ENCODE results near the gene NFE2L1. TPM values are rescaled to one million over a fixed set of nuclear protein-coding genes. Genes with fewer than 3 reads are reported as not detected.

NFE2L1 gene
- total RNA-seq, 1 experiment from 2014 or later = 135 TPM

GRCh38 chr17:48060249-48060648 lies 12.1 kb downstream of the NFE2L1 start:
- Histone ChIP-seq H3K9me2 (ENCODE audit: insufficient read depth) (no peaks in the 10 kb centered on the region), H3K4me1 (ENCODE audit: control insufficient read depth in 1 of 2, insufficient read depth in 2 of 2, low read length in 2 of 2) (peaks cover 0 to 4% of the 10 kb centered on the region in 2 experiments; a peak in 2 of 4 replicates), H4K20me1 (ENCODE audit: insufficient read depth) (no peaks in the 10 kb centered on the region; the same call in 1 of the 2 replicates), H3K27me3 (ENCODE audit: insufficient read depth, low read length) (no peaks in the 10 kb centered on the region), H3K9ac (ENCODE audit: low read length) (no peak overlapping the region), H3K79me2 (ENCODE audit: insufficient read depth, low read length) (peaks cover 23% of the 10 kb centered on the region; the same call in 1 of the 2 replicates), H2AFZ (ENCODE audit: low read depth, low read length, poor library complexity, severe bottlenecking) (no peak overlapping the region), H3K36me3 (ENCODE audit: control insufficient read depth in 1 of 2, insufficient read depth in 2 of 2, low read length in 2 of 2) (peaks cover 53 to 75% of the 10 kb centered on the region in 2 experiments), H3K9me3 (ENCODE audit: control insufficient read depth in 1 of 2, insufficient read depth in 1 of 2, low read depth in 1 of 2, low read length in 2 of 2) (no peaks in the 10 kb centered on the region), H3K27ac (ENCODE audit: low read depth, low read length) (no peak overlapping the region), H3K4me2 (ENCODE audit: low read length) (no peak overlapping the region), H3K4me3 (replicated peaks in 1 of 2; ENCODE audit: low read depth in 1 of 2, low read length in 2 of 2) (no peak overlapping the region)
- ATAC-seq (no peak), DNase-seq (ENCODE audit: low read depth, low spot score) (no peak)
- intact Hi-C loops (cut with micrococcal nuclease) = no loop called here
- ChIA-PET CTCF (no interaction called here), RAD21 (ENCODE audit: low non-redundant PET in 1 of 2, low total read pairs in 2 of 2, uncharacterized antibody in 2 of 2, unreplicated experiment in 2 of 2) (no interaction called here), POLR2A (interaction anchor here (13.2 kb wide), 1 partner anchor 11 kb away, joined by 114 read pairs; the partner anchor contains the start of gene NFE2L1)
- no peak for TF ChIP-seq TCF7L2 (IDR thresholded peaks at IDR 0.05; ENCODE audit: borderline replicate concordance, extremely low read depth, insufficient read depth, insufficient read length)
- no peak for TF ChIP-seq RAD21 (IDR thresholded peaks at IDR 0.05; ENCODE audit: low read depth)
- TF ChIP-seq CTCF (IDR thresholded peaks at IDR 0.05 in 2 of 3, conservative IDR thresholded peaks at IDR 0.05 in 1 of 3; ENCODE audit: borderline replicate concordance in 1 of 3, insufficient read depth in 1 of 3, low read depth in 2 of 3, low read length in 2 of 3) = no peak
- TF ChIP-seq CEBPB (IDR thresholded peaks at IDR 0.05; ENCODE audit: low read depth) = no peak
- no peak for TF ChIP-seq YY1 (IDR thresholded peaks at IDR 0.05; ENCODE audit: extremely low read depth, insufficient replicate concordance, low read depth, low read length)
- no peak for TF ChIP-seq SRF (IDR thresholded peaks at IDR 0.05; ENCODE audit: low read depth)
- no peak for TF ChIP-seq POLR2A (IDR thresholded peaks at IDR 0.05; ENCODE audit: borderline replicate concordance, extremely low read depth, insufficient read depth, insufficient read length)
- no peak for TF ChIP-seq FOSL1 (IDR thresholded peaks at IDR 0.05; ENCODE audit: low read depth)
- no peak for TF ChIP-seq MAX (IDR thresholded peaks at IDR 0.05)
- no TSS peak for BruUV-seq (replicated peaks)

Measured in HCT116 (cell line).